ENCODE measurements around the gene MT1H.
"Not testable (repeated sequence)": the region's sequence is repeated elsewhere in the genome, so short reads cannot be mapped to it uniquely, and the experiment has no call there.

MT1H gene

DNA sequence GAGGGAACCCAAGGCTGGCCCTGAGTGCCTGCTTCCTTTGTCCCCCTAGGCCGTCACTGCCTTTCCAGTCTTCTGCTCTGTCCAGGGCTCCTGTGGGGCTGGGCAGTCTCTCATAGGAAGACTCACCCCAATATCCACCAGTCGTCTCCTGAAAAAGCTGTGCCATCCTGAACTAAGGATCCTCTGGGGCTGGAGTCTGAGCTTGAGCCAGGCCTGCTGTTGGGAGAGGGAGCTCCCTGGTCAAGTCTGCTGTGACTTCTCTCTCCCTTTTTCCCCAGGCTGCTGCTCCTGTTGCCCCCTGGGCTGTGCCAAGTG is 963 bp downstream of the MT1H start:
- H3K27ac ChIP-seq: no peak overlapping the region
- TF ChIP-seq, protein P1, sequence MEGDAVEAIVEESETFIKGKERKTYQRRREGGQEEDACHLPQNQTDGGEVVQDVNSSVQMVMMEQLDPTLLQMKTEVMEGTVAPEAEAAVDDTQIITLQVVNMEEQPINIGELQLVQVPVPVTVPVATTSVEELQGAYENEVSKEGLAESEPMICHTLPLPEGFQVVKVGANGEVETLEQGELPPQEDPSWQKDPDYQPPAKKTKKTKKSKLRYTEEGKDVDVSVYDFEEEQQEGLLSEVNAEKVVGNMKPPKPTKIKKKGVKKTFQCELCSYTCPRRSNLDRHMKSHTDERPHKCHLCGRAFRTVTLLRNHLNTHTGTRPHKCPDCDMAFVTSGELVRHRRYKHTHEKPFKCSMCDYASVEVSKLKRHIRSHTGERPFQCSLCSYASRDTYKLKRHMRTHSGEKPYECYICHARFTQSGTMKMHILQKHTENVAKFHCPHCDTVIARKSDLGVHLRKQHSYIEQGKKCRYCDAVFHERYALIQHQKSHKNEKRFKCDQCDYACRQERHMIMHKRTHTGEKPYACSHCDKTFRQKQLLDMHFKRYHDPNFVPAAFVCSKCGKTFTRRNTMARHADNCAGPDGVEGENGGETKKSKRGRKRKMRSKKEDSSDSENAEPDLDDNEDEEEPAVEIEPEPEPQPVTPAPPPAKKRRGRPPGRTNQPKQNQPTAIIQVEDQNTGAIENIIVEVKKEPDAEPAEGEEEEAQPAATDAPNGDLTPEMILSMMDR (IDR thresholded peaks at IDR 0.05): no peak
- TF ChIP-seq ZFX (IDR thresholded peaks at IDR 0.05; ENCODE audit: borderline replicate concordance): no peak

DNA sequence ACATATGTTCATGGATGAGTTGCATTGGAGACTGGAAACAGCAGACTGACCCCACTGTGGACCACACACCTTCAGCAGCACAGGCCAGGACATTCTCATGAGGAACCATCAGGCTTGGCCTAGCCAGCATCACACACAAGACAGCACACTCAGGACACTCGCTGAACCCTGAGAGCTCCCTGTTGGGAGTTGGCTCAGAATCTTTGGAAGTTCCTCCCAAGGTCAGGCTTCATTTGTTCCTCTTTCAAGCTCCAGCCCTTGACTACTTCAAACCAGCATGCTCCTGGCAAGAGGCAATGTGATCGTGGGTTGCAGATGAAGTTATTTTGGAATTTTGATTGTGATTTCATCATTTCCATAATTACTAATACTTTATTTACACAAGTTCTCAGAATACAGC is 2.1 kb downstream of the MT1H start:
- not testable (repeated sequence) for H3K27ac ChIP-seq

DNA sequence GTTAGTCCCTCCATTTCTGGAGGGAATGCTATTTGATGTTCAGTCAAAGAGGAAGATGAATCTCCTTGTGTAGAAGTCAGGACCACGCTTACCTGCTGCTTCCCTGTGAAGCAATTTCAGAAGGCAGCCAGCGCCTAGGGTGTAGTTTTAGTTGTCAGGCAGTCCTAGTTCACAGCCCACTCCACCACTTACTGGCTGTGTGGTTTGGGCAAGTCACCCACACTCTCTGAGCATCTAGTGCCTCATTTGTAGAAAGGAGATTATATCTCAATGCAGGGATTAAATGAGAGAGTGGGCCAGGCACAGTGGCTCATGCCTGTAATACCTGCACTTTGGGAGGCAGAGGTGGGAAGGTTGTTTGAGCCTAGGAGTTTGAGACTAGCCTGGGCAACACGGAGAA is 2.6 kb downstream of the MT1H start:
- H3K27ac ChIP-seq: not testable (repeated sequence)

DNA sequence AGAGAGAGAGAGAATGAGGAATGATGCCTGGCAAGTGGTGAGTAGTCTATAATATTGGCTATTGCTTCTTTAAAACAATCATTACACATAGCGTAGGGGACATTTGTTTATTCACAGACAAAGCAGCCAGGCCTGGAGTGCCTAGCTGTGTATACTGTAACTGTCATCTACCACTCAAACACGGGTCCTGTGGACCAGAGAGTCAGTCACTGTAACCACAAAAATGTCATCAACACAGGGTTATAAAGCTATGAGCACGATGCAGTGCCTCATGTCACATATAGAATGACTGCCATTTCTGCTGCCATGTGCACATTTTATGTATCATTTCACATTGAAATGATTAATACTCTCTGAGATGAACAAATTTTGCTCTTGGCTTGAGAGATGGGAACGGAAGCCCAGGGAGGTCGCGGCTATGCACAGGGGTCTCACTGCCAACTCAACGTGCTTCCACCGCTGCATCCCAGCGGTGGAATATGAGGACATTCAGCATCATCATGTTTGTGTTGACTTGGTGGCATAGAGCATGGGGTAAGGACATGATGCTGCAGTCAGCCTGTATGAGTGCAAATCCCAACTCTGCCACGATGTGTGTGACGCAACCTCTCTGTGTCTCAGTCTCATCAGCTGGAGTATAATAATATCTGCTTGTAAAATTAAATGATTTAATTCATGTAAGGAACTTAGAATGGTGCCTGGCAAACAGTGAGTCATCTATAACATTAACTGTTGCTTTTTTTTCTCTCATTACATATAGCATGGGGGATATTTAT is 3.3 kb downstream of the MT1H start:
- TF ChIP-seq, protein P1 (IDR thresholded peaks at IDR 0.05): no peak
- no peak for TF ChIP-seq ZFX (IDR thresholded peaks at IDR 0.05; ENCODE audit: borderline replicate concordance)
- no peak overlapping the region for H3K27ac ChIP-seq

DNA sequence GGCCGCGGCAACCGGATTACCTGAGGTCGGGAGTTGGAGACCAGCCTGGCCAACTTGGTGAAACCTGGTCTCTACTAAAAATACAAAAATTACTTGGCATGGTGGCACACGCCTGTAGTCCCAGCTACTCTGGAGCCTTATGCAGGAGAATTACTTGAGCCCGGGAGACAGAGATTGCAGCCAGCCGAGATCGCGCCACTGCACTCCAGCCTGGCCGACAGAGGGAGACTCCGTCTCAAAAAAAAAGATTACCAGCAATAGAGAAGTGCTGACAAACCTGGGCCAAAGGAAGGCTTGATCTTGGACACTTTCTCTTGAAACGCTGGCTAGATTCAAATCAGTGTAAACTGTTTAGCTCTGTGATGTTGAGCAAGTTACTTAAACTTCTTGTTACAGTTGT is 4.3 kb downstream of the MT1H start:
- no peak for TF ChIP-seq ZFX (IDR thresholded peaks at IDR 0.05; ENCODE audit: borderline replicate concordance)
- TF ChIP-seq, protein P1 (IDR thresholded peaks at IDR 0.05): peak; percentile 67
- H3K27ac ChIP-seq: no peak overlapping the region

DNA sequence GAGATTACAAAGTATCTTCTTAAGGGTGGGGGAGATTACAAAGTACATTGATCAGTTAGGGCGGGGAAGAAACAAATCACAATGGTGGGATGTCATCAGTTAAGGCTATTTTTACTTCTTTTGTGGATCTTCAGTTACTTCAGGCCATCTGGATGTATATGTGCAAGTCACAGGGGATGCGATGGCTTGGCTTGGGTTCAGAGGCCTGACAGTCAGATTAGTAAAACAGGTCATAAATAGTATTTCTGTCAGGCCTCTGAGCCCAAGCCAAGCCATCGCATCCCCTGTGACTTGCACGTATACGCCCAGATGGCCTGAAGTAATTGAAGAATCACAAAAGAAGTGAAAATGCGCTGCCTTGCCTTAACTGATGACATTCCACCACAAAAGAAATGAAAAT is 5.0 kb downstream of the MT1H start:
- H3K27ac ChIP-seq: not testable (repeated sequence)

DNA sequence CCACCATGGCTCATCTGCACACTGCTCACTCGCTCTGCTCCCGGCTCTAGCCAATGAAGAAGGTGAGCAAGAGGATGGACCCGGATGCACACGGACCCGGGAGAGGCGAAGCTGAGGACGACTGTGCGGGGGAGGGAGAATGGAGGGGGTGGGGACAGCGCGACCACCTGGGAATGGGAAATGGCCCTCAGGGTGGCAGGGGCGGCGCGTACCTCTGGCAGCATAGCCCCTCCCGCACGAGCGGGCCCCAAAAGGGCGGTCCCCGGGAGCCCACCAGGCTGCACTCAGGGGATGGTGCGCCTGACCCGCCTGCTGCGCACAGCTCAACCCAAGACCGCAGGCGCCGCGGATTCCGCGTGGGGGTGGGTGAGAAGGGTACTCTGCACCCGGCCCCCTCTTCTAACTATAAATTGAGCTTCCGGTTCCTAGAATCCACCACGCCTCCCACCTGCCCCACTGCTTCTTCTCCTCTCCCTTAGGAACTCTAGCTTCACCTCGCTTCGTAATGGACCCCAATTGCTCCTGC is 6.1 kb downstream of the MT1H start:
- no peak overlapping the region for H3K27ac ChIP-seq
- TF ChIP-seq, protein P1 (IDR thresholded peaks at IDR 0.05): no peak
- no peak for TF ChIP-seq ZFX (IDR thresholded peaks at IDR 0.05; ENCODE audit: borderline replicate concordance)

DNA sequence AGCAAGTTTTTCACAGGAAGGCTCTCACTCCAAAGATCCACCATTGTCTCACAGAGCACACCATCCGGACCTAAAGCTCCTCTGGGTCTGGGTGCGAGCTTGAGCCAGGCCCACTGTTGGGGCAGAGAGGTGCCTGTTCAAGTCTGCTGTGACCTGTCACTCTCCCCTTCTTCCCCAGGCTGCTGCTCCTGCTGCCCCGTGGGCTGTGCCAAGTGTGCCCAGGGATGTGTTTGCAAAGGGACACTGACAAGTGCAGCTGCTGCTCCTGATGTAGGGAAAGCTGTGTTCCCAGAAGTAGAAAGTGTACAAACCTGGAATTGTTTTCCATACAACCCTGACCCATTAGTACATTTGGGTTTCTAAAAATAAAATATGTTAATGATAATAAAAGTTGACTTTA is 7.9 kb downstream of the MT1H start:
- TF ChIP-seq ZFX (IDR thresholded peaks at IDR 0.05; ENCODE audit: borderline replicate concordance): no peak
- H3K27ac ChIP-seq: no peak overlapping the region

DNA sequence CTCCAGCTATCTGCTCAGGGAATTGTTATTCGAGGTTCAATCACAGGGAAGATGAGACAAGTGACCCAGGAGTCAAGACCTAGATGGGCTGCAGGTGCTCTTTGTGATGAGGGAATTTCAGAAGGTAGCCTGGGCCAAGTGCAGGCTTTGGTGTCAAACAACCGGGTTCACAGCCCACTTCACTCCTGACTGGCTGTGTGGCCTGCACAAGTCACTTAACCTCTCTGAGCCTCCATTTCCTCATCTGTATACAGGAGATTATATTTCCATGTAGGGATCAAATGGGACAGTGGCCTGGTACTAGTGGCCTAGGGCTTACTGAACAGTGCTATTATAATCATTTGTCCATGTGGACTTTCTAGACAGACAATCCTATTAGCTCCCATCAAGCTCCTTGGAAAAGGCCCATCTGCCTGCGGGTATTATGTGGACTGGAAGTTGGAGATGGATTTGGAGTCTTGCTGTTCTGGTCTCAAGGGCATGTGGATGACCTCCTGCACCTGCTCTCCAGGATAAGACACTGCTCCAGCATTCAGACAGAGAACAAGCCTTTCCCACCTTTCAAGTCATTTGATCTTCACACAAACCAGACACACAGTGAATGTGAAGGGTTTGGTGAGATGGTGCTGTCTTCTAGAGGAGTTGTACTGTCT is 9.6 kb downstream of the MT1H start:
- no peak overlapping the region for H3K27ac ChIP-seq
- TF ChIP-seq, protein P1 (IDR thresholded peaks at IDR 0.05): no peak
- no peak for TF ChIP-seq ZFX (IDR thresholded peaks at IDR 0.05; ENCODE audit: borderline replicate concordance)
